Stimulated activated CD8-positive, alpha-beta memory T cell treated with anti-CD3 and anti-CD28 coated beads, Interleukin-2, amount 100 ng/mL, for 1 hour (primary cell): ENCODE data around the gene PWWP2B.

ENCODE experiments used
- DNase-seq, 2 donors: peaks; one replicate each; pipeline ENCODE4 v3.0.0-alpha.2; 2020; ENCODE audit warnings: low read depth in 2 of 2

Gene PWWP2B

GRCh38 chr10:132419538-132420468, 22.8 kb downstream of the PWWP2B start:
- no peak for DNase-seq

- no peak for DNase-seq
Measured at GRCh38 chr10:132420469-132420980, 23.5 kb downstream of the PWWP2B start.

GRCh38 chr10:132420981-132421846, 24.2 kb downstream of the PWWP2B start:
- DNase-seq: no peak

- no peak for DNase-seq
Measured at GRCh38 chr10:132421847-132422751, 25.1 kb downstream of the PWWP2B start.

GRCh38 chr10:132422903-132423825, 26.2 kb downstream of the PWWP2B start:
- no peak for DNase-seq

GRCh38 chr10:132423966-132424861, 27.2 kb downstream of the PWWP2B start:
- no peak for DNase-seq

GRCh38 chr10:132425029-132425756, 28.2 kb downstream of the PWWP2B start:
- DNase-seq: no peak

GRCh38 chr10:132425757-132426155, 28.8 kb downstream of the PWWP2B start:
- DNase-seq: no peak

- no peak for DNase-seq
Measured at GRCh38 chr10:132427006-132427771, 30.2 kb downstream of the PWWP2B start.

- no peak for DNase-seq
Measured at GRCh38 chr10:132427939-132428367, 31.0 kb downstream of the PWWP2B start.

- no peak for DNase-seq
Measured at GRCh38 chr10:132428486-132428995, 31.5 kb downstream of the PWWP2B start.

- no peak for DNase-seq
Measured at GRCh38 chr10:132429281-132430230, 32.6 kb downstream of the PWWP2B start.

GRCh38 chr10:132430231-132430743, 33.3 kb downstream of the PWWP2B start:
- no peak for DNase-seq

GRCh38 chr10:132430861-132431271, 33.9 kb downstream of the PWWP2B start:
- DNase-seq: no peak

- no peak for DNase-seq
Measured at GRCh38 chr10:132431537-132432175, 34.7 kb downstream of the PWWP2B start.

GRCh38 chr10:132432176-132432540, 35.2 kb downstream of the PWWP2B start:
- no peak for DNase-seq
